CD4-positive, alpha-beta T cell treated with Interleukin-4 for 1 hour (primary cell): ENCODE data around the gene ALG6.
"Not testable (repeated sequence)": the region's sequence is repeated elsewhere in the genome, so short reads cannot be mapped to it uniquely, and the experiment has no call there.

Experiments used
- DNase-seq, 2 donors: peaks; one replicate each; pipeline ENCODE4 v3.0.0-alpha.2; 2020 to 2022

ALG6 gene

DNA sequence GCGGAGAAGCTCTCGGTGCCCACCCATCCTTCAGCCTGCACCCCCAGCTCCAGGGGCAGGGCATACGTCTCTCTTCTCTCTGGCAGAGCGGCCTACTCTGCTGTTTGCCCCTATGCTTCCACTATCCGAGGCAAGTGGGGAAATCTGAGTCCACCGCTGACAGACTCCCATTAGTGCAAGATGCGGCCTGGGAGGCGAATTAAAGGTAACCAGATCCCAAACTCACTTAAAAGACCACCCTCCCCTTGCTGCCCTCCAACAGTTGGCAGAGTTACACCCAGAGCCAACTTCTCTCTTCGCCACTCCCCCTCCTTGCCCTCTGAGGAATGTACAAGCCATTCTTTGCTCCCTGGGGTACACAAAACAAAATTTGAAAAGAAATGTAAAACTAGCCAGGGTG lies 38.6 kb upstream of the ALG6 start:
- no peak for DNase-seq

DNA sequence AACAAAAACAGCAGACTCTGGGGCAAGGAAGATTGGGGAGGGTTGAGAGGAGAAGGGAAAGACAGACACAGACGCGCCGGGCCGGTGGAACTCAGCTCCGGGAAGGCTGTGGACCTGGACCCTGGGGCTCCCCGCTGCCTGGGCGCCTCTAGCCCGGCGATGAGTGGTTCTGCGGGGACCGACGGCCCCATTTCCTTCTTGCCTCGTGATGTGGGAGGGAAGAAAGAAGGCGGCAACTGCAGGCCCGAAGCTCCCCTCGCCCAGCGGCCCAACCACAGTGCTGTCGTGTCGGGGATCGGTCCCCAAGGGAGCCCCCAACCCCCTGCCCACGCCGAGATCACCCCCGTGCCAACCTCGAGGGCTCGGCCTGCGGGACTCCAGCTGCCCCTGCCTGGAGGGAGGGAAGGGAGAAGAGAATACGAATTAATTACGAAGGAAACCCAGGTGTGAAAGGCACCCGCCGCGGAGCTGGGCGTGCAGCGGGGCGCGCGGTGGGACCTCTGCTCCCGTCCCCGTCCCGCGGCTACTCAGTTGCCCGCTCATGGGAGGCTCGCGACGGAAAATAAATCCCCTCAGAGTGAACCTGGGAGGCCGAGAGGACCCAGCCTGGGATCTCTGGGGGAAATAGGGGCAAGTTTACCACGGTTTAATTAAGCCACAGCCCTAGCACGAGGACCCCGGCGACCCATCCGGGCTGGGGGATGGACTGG lies 37.7 kb upstream of the ALG6 start:
- no peak for DNase-seq

DNA sequence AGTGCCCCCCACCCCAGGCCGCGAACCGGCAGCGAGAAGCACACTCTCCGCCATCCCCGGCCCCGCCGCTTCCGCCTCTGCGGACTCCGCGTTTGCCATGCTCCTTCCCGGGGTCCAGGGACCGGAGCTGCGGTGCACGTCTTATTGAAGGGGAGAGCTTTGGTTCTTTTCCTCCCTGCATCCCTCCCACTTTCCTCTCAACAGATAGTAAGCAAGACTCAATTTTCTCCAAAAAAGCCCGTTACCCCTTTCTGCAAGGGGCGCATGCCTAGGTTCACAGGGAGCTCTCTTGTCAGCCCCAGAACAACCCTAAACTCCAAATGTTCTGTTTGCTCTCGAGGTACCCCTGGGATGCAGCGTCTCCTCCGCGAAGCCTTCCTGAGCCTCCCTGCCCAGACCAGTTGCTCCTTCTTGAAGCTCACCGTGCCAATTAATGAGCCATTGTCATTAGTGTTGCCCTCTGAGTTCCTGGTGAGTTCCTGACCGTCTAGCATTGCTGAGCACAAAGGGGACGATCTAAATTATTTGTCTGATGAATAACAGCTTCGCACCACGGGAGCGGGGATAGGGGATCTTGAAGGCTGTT lies 37.0 kb upstream of the ALG6 start:
- no peak for DNase-seq

DNA sequence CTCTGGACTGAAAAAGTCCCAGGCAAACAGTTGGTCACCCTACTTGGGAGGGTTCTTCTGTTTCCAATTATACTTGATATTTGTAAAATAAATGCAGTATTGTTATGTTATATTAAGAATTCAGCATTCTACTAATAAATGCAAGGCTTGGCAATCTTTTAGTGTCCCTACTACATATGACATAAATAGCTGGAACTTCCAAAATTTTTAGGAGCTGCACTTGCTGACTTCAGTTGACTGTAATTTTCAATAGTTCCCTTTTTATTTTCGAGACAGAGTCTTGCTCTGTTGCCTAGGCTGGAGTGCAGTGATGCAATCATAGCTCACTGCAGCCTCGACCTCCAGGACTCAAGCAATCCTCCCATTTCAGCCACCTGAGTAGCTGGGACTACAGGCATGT lies 25.0 kb upstream of the ALG6 start:
- no peak for DNase-seq

DNA sequence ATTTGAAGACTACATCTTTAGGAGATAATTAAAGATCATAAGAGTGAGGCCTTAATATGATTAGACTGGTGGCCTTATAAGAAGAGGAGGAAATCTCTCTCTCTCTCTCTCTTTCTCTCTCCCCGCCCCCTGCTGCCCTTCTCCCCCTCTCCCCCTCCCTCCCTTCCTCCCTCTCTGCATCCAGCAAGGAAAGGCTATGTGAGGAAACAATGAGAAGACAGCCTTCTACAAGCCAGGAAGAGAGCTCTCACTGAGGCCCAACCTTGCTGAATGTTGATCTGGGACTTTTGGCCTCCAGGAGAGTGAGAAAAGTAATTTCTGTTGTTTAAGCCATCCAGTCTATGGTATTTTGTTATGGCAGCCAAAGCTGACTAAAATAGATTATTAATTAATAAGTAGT lies 23.5 kb upstream of the ALG6 start:
- no peak for DNase-seq

DNA sequence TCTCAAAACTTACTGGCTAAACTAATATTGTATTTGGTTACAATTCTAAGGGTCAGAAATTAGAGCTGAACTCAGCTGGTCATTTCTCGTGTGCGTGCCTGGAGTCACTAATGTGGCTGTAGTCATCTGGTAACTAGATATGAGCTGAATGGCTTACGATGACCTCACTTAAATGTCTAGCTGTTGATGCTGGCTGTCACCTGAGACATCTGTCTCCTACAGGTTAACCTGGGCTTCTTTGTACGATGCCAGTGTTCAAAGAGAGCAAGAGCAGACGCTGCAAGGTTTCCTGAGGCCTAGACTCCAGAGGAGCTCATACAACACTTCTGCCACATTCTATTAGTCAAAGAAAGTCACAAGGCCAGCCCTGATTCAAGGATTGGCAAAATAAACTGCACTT lies 17.1 kb upstream of the ALG6 start:
- DNase-seq: no peak

DNA sequence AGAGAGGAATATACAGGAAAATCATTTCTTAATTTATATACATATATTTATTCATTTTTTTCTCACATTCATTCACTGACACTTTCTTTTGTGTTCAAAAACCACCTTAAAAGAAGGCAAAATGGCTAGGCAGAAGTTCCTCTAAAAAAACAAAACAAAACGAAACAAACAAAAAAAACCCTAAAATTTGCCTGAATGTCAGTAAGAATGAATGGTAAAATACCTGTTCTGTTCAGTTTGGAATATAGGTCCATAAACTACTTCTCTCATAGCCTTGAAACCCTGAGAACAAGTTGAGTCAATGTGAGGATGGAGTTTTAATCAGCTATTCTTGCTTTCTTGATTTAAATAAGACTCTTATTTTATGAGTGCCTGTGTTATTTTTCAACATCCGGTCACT lies 14.7 kb upstream of the ALG6 start:
- no peak for DNase-seq

DNA sequence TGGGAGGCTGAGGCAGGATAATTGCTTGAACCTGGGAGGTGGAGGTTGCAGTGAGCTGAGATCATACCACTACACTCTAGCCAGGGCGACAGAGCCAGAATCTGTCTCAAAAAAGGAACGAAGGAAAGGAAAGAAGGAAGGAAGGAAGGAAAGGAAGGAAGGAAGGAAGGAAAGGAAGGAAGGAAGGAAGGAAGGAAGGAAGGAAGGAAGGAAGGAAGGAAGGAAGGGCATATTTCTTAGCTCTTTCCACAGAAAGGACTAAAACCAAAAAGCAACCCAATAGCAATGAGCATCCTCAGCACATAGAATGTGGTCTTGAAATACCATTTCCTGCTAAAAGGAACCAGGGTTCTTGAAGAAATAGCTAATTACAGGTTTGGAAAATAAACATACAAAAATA lies 11.2 kb upstream of the ALG6 start:
- not testable (repeated sequence) for DNase-seq

DNA sequence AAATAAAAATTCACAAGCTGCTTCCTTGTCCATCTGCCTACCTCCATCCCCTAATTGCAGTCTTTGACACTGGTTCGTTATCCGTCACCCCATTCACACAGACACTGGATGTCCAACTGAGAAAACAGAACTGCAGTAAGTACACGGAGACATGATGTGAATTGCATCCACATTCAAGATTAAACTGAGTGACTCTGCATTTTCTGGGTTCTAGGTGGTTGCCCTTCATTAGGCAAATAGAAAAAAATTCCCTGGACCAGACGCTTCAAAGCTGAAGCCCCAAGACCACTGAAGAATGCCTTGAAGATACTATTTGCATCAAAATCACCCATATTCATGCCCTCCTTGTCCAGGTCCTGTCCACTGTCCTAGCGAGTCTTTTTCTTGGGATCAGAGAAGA lies 7.9 kb upstream of the ALG6 start:
- DNase-seq: no peak

DNA sequence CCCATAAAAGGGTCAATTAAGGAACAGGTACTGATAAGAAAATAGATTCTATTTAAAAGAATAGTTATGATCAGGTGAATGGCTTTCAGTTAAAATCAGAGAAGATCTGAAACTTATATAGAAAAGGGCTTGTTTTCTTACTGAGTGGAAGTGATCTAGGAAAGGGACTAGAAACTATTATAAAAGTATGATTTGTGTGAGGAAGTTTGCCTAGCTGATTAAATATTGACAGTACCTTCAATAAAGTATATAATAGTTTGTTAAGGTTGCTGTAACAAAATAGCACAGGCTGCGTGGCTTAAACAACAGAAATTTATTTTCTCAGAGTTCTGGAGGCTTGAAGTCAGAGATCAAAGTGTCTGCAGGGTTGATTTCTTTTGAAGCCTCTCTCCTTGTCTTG lies 5.4 kb upstream of the ALG6 start:
- no peak for DNase-seq

DNA sequence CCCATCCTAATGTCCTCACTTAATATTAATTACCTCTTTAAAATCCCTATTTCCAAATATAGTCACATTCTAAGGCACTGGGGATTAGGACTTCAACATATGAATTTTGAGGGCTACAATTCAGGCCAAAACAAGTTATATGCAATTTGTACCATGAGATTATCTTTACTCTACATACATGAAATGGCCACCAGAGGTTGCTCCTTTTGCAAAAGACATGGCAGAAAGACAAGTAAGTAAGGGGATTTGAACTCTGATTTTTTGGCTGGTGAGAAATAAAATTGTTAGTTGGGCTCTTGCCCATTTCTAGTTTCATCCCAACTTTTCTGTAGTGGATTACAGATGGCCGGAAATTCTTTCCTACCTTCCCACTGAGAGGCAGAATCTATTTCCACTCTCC lies 4.8 kb upstream of the ALG6 start:
- no peak for DNase-seq

DNA sequence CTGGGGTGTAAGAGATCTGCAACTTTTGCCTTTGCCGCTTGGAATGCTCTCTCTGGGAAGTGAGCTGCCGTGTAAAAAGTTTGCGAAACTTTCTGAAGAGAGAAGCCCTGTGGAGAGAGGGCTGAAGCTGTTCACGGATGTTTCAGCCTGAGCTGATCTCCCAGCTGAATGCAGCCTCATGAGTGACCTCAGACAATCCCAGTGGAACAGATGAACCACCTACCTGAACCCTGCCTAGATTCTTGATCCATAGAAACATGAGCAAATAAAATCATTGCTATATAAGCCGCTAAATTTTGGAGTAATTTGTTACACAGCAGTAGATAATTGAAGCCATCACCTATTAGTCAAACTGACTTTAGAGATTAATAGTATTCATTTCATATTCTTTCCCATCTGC lies 4.4 kb upstream of the ALG6 start:
- DNase-seq: no peak

DNA sequence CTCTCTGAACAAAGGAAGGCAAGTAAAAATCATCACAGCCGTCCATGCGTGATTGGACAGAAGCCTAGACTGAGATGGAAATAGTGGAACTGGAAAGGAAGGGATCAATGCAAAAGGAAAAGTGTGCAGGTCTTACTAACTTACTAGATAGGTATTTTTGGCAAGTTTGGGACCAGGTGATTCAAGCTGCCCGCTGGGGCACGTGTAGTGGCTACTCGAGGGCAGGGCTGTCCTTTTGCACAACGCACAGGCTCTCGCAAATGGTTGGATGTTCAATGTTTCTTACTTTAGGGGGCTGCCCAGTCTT lies 566 bp upstream of the ALG6 start:
- no peak for DNase-seq

DNA sequence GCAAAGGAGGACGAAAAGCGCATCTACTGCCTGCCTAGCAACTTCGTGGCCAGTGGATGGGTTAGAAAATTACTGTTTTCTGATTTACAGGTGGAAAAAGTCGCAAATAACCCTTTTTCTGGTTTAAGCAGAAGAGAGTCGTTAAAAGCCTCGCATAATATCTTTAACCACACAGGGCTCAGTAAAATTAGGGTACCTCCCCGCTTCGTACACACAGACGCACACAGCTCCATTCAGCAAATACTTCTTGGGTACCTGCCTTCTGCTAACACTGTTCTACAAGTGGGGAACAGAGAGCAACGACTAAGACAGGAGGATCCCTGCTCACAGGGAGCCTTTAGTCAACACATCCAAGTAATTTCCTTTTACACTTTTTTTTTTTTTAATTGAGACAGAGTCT lies 704 bp downstream of the ALG6 start:
- DNase-seq: no peak

DNA sequence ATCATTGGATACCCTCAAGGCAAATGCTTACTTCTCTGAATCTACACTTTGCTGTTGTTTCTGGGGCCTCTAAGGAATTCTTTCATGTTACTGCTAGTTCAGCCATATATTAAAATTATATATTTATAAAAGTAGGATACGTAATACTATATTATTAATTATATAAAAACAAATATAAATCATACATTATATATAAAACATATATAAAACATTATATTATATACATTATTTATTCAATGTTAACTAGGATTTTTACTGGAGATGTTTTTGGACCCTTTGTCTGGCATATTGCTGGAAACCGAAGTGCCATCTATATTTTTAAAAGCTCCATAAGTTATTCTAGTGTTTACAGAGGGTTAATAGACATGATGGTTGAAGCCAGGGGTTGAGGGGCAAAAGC lies 12.2 kb downstream of the ALG6 start:
- DNase-seq: no peak

DNA sequence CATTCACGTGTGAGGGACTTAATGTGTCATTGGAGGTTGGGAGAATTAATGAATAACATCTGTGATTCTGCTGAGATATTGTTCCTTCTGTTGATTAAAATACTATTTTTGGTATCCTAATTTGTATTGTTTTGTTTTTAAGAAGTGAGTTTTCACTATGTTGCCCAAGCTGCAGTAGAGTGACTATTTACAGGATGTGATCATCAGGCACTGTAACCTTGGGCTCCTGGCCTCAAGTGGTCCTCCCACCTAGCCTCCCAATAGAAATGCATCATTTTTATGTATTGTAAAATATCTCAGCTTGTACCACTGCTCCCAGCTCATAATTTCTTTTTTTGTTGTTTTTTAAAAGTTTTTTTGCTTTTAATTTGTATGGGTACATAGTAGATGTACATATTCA lies 14.3 kb downstream of the ALG6 start:
- DNase-seq: no peak

DNA sequence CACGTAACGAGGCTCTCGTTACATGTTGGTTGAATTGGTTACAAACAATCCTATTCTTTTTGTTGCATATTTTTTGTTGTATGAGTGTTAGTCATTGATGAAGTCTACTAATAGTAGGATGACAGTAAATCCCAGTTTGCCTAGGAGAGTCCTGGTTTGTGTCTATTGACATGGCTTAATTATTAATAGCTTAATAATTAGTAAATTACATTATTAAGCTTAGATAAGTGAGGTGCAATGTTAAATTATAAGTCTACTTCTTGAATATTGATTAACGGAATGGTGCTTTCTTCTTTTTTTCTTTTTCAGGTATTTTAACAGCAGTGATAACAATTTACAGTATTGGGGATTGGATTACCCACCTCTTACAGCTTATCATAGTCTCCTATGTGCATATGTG lies 34.5 kb downstream of the ALG6 start:
- no peak for DNase-seq

DNA sequence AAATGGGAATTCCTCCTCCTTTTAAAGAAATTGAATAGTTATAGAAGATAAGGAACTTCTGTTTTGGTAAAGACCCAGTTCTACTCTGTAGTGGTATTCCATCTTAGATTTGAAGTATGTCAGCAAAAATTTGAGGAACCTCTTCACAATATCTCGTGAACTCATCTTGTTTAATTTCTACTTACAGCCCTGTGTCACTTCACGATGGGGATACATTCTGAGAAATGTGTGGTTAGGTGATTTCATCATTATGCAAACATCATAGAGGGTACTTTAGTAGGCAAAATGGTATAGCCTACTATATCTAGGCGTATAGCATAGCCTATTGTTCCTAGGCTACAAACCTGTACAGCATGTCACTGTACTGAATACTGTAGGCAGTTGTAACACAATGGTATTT lies 36.0 kb downstream of the ALG6 start:
- DNase-seq: no peak

DNA sequence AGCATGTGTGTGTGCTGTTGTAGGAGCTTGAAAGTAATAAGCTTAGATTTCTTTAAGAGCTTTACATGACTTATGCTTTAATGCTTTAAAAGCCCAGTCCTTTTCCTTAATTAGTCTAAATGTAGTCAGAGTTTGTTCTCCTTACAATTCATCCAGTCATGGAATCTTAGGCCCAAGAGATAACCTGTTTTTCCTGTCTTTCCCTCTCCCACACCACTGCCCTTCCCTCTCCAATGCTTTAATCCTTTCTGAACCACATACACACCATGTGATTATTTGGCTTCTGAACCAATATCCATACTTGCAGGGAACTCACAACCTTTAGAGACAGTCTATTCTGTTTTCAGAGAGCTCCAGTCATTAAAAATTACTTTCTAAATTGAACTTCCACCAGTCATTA lies 37.6 kb downstream of the ALG6 start:
- DNase-seq: no peak

DNA sequence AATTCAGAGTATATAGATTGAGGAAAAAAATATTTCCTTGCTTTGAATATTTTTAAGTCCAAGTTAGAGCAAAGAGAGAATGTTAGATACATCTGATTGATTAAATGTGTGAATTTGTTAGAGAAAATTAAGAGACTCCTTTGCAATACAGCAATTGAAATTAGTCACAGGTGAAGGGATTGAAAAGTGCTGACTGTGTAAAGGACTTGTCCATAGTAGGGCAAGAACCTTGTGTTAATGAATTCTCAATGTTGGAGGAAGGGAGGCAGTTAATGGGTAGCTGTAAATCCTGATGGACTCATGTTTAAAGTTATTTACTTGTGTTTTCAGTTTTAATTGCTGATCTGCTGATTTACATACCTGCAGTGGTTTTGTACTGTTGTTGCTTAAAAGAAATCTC lies 38.6 kb downstream of the ALG6 start:
- no peak for DNase-seq

DNA sequence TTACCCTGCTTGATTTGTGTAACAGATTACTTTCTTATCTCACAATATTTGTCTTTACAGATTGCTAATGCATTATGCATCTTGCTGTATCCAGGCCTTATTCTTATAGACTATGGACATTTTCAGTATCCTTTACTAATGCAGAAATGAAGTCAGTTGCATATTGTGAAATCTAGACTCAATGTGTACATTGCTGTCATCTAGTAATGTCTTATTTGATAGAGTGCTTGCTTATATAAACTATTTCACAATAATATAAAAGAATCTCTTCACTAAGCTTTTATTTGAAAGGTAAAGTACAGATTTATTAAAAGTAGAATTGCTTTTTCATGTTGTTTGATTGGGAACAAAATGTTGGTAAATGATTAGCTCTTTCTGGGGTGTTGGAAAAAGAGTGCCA lies 39.6 kb downstream of the ALG6 start:
- no peak for DNase-seq

DNA sequence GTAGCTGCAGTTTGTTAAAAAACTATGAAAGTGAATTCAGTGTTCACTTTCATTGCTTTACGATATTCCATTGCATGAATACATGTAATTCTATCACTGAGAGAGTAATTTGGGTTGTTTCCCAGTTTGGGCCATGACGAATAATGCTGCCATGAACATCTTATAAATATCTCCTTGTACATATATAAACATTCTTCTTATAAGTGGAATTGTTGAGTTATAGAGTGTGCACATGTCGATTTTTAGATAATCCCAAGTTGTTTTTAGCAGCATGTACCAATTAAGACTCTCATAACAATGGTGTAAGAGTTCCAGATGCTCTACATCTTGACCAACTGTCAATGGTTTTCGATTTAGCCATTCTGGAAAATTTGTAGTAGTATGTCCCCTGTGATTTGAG lies 40.9 kb downstream of the ALG6 start:
- DNase-seq: no peak

DNA sequence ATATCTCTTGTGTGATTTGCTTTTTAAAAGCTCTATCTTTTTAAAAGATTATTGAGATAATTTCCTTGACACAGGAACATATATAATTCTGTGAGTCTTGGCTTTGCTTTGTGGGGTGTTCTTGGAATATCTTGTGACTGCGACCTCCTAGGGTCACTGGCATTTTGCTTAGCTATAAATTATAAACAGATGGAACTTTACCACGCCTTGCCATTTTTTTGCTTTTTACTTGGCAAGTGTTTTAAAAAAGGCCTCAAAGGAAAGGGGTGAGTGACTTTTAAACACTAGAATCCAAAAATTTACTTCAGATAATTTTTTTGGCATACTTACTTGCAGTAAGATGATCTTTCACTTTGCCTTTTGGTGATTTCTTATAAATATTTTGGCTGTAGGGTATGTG lies 43.6 kb downstream of the ALG6 start:
- DNase-seq: no peak

DNA sequence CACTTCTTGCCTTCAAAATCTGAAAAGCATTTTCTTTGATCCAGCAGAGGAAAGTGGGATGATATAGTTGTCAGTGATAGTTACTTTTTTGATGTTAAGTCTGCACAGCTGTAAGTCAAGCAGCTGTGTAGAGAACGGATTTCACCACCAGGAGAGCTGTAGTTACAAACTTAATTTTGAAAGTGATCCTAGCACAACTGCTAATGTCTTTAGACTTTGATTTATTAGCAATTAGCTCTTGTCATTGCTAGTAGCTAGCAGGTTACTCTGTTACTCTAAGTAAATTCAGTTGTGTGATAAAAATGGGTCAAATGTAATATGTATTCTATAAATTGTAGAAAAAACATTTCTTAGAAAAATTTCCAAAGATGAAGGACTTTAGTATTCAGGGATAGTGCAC lies 46.0 kb downstream of the ALG6 start:
- no peak for DNase-seq

DNA sequence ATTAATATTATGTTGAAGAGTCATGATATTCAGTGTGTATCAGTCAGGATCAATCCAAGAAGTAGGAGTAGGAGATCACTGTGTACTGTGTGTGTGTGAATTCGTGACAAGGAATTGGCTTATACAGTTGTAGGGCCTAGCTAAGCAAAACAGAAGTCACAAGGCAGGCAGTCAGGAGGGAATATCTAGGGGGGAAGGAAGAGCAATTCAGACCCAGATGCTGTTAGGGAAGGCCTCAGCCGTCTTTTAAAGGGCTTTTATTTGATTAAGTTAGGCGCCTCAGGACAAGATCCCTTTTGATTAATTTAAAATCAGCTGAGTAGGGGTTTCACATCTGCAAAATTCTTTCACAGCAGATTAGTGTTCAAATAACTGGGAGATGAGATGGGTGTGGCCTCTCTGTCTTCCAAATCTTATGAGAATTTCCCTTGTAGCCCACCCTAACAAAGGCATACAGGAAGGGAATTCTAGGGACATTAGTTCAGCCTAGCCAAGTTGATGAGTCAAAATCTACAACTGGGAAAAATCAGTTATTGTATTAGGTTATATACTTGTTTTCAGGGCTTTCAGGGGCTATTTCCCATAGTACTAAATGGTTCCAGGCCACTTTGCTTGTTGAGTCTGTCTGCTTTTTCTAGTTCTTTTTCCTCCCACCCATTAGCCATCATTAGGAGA lies 47.4 kb downstream of the ALG6 start:
- no peak for DNase-seq
